Left lobe of liver (tissue), 2 donors: ENCODE data around the gene MYH6. TPM values are rescaled to one million over a fixed set of nuclear protein-coding genes. Genes with fewer than 3 reads are reported as not detected.
A peak's percentile ranks its signal among the peaks of the same experiment; 100 is the strongest.

Experiments used
- ATAC-seq: fragments of 200-7000 bp; cut with Tn5 transposase; one replicate; pipeline ENCODE4 v1.9.1; 2020; ENCODE audit warnings: mild to moderate bottlenecking, moderate library complexity
- DNase-seq: peaks from one replicate; pipeline ENCODE4 v3.0.0-alpha.2; 2020; ENCODE audit warnings: low spot score
- total RNA-seq: library from RNA; stranded (reverse); gene quantifications from one replicate; pipeline ENCODE4 v1.2.1, GENCODE V29; 2021
- donor health status: DM: no; HTN: no; CAD: no; lungs with moderate emphysema.
- donor health status: DM: no; HTN: yes; CAD: no.

MYH6 gene
- total RNA-seq, 1 donor from 2014 or later, result not detected

DNA sequence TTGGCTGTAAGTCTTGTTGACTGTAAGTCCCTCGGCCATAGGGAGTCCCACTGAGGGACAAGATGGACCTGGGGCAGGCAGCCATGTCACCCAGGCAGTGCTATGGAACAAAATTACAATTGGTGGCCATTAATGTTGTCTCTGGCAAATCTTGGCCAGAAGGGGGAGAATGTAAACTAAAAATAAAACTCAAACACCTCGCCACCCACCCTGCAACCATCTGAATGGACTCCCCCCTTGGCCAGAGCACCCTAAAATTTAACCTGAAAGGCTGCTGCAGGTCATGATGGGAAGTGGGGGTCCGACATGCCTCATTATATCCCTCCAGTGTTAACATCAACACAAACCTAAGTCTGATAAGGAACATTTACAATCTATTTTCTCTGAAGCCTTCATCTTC lies 63.6 kb downstream of the MYH6 start:
- DNase-seq (peak; percentile 4), ATAC-seq (no peak)

GRCh38 chr14:23339506-23340268 lies 68.4 kb downstream of the MYH6 start:
- no peak for ATAC-seq
- no peak for DNase-seq

DNA sequence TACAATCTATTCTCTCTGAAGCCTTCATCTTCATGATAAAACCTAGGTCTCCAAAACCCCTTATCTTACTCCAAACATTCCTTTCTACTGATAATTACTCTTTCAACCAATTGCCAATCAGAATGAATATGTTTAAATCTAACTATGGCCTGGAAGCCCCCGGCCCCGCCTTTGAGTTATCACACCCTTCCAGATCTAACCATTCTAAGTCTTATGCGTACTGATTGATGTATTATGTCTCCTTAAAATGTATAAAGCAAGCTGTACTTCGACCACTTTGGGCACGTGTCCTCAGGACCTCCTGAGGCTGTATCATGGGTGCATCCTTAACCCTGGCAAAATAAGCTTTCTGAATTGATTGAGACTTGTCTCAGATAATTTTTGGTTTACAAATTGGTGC lies 72.5 kb downstream of the MYH6 start:
- no peak for ATAC-seq
- no peak for DNase-seq

Other genes starting within 250 kb of the MYH6 start
- gene SLC7A8, start 224.6 kb downstream of the MYH6 start, total RNA-seq, result 6.7 TPM
- not detected for gene RNF212B, start 170.3 kb downstream of the MYH6 start, total RNA-seq
- 8.9 TPM for gene HOMEZ, start 122.1 kb downstream of the MYH6 start, total RNA-seq
- gene PPP1R3E, start 105.4 kb downstream of the MYH6 start, total RNA-seq, result 11.5 TPM
- 14.0 TPM for gene BCL2L2, start 101.4 kb downstream of the MYH6 start, total RNA-seq
- 86.9 TPM for gene PABPN1, start 86.8 kb downstream of the MYH6 start, total RNA-seq
- 3.6 TPM for gene SLC22A17, start 55.4 kb downstream of the MYH6 start, total RNA-seq
- 0.68 TPM for gene EFS, start 43.1 kb downstream of the MYH6 start, total RNA-seq
- gene IL25, start 35.5 kb downstream of the MYH6 start, total RNA-seq, result not detected
- not detected for gene CMTM5, start 31.2 kb downstream of the MYH6 start, total RNA-seq
- not detected for gene MYH7, start 27.4 kb upstream of the MYH6 start, total RNA-seq
- 12.1 TPM for gene NGDN, start 61.4 kb upstream of the MYH6 start, total RNA-seq
- gene ZFHX2, start 143.5 kb upstream of the MYH6 start, total RNA-seq, result 0.81 TPM
- 11.1 TPM for gene THTPA, start 148.0 kb upstream of the MYH6 start, total RNA-seq
- 19.3 TPM for gene AP1G2, start 159.5 kb upstream of the MYH6 start, total RNA-seq
- 0.10 TPM for gene JPH4, start 170.5 kb upstream of the MYH6 start, total RNA-seq
- gene DHRS2, start 228.1 kb upstream of the MYH6 start, total RNA-seq, result 6.2 TPM